Measurements from ENCODE around the gene PNMA6E.

- no peak for TF ChIP-seq POLR2AphosphoS5 (IDR thresholded peaks at IDR 0.05; ENCODE audit: low read depth)
- peak in 1 of 2 experiments; percentile 15; a peak in 1 of 4 replicates for TF ChIP-seq CTCF (conservative IDR thresholded peaks at IDR 0.05; ENCODE audit: low read depth in 2 of 2)
- TF ChIP-seq EZH2 (IDR thresholded peaks at IDR 0.05; ENCODE audit: low read depth, unreplicated experiment) = no peak
- TF ChIP-seq, protein P1, sequence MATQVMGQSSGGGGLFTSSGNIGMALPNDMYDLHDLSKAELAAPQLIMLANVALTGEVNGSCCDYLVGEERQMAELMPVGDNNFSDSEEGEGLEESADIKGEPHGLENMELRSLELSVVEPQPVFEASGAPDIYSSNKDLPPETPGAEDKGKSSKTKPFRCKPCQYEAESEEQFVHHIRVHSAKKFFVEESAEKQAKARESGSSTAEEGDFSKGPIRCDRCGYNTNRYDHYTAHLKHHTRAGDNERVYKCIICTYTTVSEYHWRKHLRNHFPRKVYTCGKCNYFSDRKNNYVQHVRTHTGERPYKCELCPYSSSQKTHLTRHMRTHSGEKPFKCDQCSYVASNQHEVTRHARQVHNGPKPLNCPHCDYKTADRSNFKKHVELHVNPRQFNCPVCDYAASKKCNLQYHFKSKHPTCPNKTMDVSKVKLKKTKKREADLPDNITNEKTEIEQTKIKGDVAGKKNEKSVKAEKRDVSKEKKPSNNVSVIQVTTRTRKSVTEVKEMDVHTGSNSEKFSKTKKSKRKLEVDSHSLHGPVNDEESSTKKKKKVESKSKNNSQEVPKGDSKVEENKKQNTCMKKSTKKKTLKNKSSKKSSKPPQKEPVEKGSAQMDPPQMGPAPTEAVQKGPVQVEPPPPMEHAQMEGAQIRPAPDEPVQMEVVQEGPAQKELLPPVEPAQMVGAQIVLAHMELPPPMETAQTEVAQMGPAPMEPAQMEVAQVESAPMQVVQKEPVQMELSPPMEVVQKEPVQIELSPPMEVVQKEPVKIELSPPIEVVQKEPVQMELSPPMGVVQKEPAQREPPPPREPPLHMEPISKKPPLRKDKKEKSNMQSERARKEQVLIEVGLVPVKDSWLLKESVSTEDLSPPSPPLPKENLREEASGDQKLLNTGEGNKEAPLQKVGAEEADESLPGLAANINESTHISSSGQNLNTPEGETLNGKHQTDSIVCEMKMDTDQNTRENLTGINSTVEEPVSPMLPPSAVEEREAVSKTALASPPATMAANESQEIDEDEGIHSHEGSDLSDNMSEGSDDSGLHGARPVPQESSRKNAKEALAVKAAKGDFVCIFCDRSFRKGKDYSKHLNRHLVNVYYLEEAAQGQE (IDR thresholded peaks at IDR 0.05; ENCODE audit: unreplicated experiment) = no peak
- no peak for TF ChIP-seq JUNB (IDR thresholded peaks at IDR 0.05; ENCODE audit: unreplicated experiment)
- no peak for TF ChIP-seq CREB1 (CRISPR knock-in tag; IDR thresholded peaks at IDR 0.05; ENCODE audit: low read depth)
- TF ChIP-seq EZH2phosphoT487 (IDR thresholded peaks at IDR 0.05; ENCODE audit: unreplicated experiment) = no peak
- no peak for TF ChIP-seq ZNF331 (CRISPR knock-in tag; IDR thresholded peaks at IDR 0.05; ENCODE audit: low read depth)
- TF ChIP-seq ZNF462 (CRISPR knock-in tag; IDR thresholded peaks at IDR 0.05) = no peak
- TF ChIP-seq, protein P2, sequence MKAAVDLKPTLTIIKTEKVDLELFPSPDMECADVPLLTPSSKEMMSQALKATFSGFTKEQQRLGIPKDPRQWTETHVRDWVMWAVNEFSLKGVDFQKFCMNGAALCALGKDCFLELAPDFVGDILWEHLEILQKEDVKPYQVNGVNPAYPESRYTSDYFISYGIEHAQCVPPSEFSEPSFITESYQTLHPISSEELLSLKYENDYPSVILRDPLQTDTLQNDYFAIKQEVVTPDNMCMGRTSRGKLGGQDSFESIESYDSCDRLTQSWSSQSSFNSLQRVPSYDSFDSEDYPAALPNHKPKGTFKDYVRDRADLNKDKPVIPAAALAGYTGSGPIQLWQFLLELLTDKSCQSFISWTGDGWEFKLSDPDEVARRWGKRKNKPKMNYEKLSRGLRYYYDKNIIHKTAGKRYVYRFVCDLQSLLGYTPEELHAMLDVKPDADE (IDR thresholded peaks at IDR 0.05) = no peak
- TF ChIP-seq ZNF114 (CRISPR knock-in tag; IDR thresholded peaks at IDR 0.05) = no peak
Observed at GRCh38 chrX:153381684-153382532, 19.2 kb downstream of the PNMA6E start.
